Measurements from ENCODE around the gene BMPR1A.
A peak's percentile ranks its signal among the peaks of the same experiment; 100 is the strongest.
"Not testable (repeated sequence)": the region's sequence is repeated elsewhere in the genome, so short reads cannot be mapped to it uniquely, and the experiment has no call there.

The BMPR1A gene

DNA sequence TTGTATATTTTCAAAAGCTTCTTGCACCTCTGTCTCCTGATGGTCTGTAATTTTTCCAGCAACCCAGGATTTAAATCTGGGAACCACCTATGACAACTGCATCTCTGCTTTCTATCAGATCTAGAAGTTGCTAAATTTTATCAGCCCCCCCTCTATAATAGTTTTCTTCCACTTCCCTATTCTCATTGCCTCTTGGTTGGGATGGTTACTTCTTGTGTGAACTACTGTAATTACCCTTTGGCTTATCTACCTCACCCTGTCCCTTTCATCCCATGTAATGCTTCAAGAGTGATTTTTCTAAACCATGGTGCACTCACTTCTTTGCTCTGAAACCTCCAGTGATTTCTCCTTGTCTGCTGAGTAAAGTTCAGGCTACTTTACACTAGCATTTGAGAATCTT lies 92.3 kb downstream of the BMPR1A start:
- DNase-seq (ENCODE audit: low read depth, low spot score) = no peak

DNA sequence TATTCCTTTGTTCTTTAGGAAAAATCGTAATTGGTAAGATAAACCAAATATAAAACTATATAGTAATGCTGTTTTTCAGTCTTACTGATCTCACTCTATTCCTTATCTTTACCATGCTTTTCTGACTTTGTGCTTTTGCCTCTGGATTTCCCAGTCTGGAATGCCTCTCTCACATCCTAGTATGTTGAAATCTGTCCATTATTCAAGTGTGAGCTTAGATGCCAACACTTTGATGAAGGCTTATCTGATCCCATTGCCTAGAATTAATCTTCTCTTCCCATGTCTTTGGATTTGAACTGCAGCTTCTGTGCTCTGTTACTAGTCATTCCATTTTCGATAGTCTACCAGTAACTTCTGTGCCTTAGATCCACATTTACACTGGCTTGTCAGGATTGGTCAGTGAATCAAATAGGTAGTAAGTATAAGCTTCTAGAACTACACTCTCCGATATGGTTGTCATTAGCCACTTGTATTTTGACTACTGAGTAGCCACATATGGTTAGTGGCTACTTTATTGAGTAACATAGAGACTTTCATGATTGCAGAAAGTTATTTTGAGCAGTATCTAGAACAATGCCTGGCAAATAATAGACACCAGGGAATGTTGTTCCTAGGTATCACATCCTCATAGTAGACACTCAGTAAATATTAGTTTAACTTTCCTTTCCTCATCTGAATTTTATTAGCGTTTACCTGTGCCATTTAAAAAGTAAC lies 92.9 kb downstream of the BMPR1A start:
- no peak for DNase-seq (ENCODE audit: low read depth, low spot score)

DNA sequence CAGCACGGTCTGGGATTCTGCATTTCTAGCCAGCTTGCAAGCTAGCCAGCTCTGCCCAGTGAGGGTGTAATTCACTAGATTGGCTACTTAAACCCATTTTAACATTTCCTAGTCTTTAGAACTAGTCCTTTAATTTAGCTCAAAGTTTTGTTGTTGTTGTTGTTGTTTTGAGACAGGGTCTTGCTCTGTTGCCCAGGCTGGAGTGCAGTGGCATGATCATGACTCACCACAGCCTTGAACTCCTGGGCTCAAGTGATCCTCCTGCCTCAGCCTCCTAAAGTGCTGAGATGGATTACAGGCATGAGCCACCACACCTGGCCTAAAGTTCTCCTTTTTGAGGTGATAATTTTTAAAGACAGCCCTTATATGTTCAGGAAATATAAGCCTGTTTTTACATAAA lies 94.1 kb downstream of the BMPR1A start:
- DNase-seq (ENCODE audit: low read depth, low spot score) = no peak

- DNase-seq (ENCODE audit: low read depth, low spot score) = no peak
Measured at GRCh38 chr10:86851328-86852207, 95.1 kb downstream of the BMPR1A start.

DNA sequence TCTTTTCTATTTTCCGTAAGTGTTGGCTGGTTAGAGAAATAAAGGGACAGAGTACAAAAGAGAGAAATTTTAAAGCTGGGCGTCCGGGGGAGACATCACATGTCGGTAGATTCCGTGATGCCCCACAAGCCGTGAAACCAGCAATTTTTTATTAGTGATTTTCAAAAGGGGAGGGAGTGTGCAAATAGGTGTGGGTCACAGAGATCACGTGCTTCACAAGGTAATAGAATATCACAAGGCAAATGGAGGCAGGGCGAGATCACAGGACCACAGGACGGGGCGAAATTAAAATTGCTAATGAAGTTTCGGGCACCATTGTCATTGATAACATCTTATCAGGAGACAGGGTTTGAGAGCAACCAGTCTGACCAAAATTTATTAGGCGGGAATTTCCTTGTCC lies 97.2 kb downstream of the BMPR1A start:
- DNase-seq (ENCODE audit: low read depth, low spot score) = not testable (repeated sequence)

- no peak for DNase-seq (ENCODE audit: low read depth, low spot score)
Measured at GRCh38 chr10:86855513-86855912, 99.1 kb downstream of the BMPR1A start.

DNA sequence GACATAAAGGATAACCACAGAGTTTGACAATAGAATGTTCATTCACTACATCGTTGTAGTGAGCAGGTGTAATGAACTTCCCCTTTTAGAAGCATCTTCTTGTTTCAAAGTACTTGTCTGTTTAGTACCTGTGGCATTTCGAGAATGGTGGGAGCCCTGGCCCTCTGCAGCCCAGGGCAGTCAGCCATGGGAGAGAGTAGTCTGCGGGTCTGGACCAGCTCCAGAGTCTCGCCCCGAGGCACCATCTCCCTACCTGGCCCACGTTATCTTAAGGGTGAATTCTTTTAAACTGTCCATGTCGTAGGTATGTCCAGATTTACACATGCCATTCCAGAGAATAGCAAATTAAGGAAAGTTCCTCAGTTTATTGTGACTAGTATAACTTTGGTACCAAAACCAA lies 99.7 kb downstream of the BMPR1A start:
- DNase-seq (ENCODE audit: low read depth, low spot score) = no peak

DNA sequence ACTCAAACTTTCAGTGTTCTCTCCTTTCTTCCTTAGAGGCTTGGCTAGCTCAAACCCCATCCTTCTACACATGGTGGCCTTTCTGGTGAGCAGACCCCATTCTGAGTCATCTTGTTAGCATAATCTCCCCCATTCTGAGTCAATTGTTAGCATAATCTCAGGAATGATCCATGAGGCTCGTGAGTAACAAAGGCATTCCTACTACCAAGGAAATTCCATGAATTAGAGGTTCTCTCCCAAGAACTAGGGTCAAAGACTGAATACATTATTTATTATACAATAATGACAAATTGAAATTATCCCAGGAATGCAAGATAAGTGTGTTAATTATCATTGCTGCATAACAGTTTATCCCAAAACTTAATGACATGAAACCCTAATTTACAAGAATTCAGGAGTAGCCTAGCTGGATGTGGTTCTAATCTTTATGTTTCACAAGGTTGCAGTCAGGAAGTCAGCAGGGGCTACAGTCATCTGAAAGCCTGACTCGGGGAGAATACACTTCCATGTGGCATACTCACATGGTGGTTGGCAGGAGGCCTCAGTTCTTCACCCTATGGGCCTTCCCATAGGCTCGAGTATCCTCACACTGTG lies 100.8 kb downstream of the BMPR1A start:
- DNase-seq (ENCODE audit: low read depth, low spot score) = peak; percentile 65

DNA sequence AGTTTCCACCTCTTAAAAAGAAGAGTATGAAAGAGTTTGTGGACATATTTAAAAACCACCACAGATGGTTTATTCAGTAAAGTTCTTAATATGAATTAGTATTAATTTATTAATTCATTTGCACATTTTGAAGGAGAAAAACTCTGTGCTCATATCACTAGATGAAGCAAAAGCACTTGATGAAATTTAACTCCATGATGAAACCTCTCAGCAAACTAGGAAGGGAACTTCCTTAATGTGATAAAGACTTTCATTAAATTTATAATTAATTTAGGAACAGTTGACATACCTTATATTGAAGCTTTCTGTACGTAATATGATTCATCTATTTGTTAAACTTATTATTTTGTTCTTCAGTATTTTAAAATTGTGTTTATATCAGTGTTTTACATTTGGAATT lies 101.6 kb downstream of the BMPR1A start:
- no peak for DNase-seq (ENCODE audit: low read depth, low spot score)

- no peak for DNase-seq (ENCODE audit: low read depth, low spot score)
Measured at GRCh38 chr10:86861351-86861750, 104.9 kb downstream of the BMPR1A start.

DNA sequence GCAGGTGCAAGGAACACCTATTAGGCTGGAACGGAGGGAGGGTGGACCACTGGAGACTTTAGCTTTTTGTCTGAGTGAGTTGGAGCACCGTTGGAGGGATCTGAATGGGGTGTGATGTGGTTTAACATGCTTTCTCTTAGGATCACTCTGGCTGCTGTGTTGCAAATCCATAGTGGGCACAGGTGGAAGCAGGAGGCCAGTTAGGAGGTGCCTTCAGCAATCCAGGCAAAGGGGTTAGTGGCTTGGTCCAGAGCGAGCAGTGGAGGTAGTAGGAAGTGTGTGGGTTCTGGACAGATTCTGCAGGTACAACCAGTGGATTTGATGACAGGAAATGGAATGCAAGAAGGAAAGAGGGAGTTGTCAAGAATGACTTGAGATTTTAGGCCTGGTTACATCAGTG lies 106.0 kb downstream of the BMPR1A start:
- no peak for DNase-seq (ENCODE audit: low read depth, low spot score)

DNA sequence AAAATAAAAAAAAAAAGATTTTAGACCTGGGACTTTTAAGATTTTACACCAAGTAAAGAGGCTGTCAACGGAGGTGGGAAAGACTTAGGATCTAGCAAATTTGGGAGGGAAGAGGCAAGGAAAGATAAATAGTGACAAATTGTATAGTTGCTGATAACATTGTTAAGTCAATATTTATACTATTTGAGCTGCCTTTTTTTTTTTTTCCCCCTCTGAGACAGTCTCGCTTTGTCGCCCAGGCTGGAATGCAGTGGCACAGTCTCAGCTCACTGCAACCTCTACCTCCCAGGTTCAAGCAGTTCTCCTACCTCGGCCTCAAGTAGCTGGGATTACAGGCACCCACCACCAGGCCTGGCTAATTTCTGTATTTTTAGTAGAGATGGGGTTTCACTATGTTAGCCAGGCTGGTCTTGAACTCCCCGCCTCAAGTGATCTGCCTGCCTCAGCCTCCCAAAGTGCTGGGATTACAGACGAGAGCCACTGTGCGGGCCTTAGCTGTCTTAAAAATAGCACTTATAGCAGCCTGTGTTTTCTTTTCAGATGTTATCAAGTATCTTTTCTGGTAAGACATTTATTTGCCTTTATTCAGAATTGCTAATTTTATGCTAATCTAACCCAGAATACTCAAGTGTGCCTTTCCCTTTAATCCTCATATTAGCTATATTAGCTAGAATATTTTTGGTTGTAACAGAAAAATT lies 106.5 kb downstream of the BMPR1A start:
- no peak for DNase-seq (ENCODE audit: low read depth, low spot score)

GRCh38 chr10:86863484-86863842 lies 107.0 kb downstream of the BMPR1A start:
- no peak for DNase-seq (ENCODE audit: low read depth, low spot score)

GRCh38 chr10:86865011-86865811 lies 108.8 kb downstream of the BMPR1A start:
- DNase-seq (ENCODE audit: low read depth, low spot score) = peak; percentile 59

DNA sequence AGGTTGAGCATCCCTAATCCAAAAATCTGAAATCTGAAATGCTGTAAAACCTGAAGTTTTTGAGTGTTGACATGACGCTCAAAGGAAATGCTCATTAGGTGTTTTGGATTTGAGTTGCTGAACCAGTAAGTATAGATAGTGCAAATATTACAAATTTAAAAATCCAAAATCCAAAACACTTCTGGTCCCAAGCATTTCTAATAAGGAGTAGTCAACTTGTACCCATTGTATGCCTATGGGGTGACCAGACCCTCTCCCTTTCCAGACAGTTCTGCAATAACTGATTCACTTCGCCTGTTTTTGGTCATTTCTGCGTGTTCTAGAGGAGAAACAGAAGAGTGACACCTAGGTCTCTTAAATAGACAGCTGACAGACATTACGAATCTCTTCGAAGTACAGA lies 110.7 kb downstream of the BMPR1A start:
- DNase-seq (ENCODE audit: low read depth, low spot score) = no peak

DNA sequence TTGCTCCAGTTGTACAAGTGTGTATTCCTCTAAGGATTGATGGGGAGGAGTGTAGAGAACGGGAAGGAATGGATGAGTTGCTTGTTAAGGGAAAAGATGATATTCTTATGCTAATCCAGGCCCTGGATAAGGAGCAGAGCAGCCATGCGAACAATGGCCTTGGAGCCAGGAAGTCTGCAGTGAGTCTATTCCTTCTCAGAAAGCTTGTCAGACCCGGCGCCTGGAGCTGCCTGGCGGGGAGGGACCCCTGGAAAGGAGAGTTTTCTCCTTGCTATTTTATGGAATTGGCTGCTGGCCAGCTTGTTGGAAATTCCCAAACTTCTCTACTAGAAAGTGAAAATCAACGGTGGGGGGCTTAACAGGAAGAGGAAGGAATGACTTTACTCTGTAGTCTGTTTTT lies 111.9 kb downstream of the BMPR1A start:
- peak; percentile 88 for DNase-seq (ENCODE audit: low read depth, low spot score)

- DNase-seq (ENCODE audit: low read depth, low spot score) = no peak
Measured at GRCh38 chr10:86870679-86871078, 114.3 kb downstream of the BMPR1A start.

GRCh38 chr10:86871563-86872183 lies 115.3 kb downstream of the BMPR1A start:
- DNase-seq (ENCODE audit: low read depth, low spot score) = peak; percentile 64

- DNase-seq (ENCODE audit: low read depth, low spot score) = no peak
Measured at GRCh38 chr10:86872757-86873156, 116.3 kb downstream of the BMPR1A start.

- no peak for DNase-seq (ENCODE audit: low read depth, low spot score)
Measured at GRCh38 chr10:86876748-86877147, 120.3 kb downstream of the BMPR1A start.
